ENCODE measurements around the gene NAGA. TPM values are rescaled to one million over a fixed set of nuclear protein-coding genes. Genes with fewer than 3 reads are reported as not detected.

Gene NAGA
- total and polyA plus RNA-seq, 2 experiments from 2014 or later, result 24.6 to 31.1 TPM

- Histone ChIP-seq H4K20me1 (ENCODE audit: insufficient read depth, poor library complexity, severe bottlenecking) (no peaks in the 10 kb centered on the region), H3K27ac (no peak overlapping the region), H3K4me3 (no peak overlapping the region), H3K9me2 (replicated peaks; ENCODE audit: insufficient read depth) (no peaks in the 10 kb centered on the region), H3K9me3 (ENCODE audit: low read depth) (peaks cover 8% of the 10 kb centered on the region), H3K36me3 (replicated peaks; ENCODE audit: insufficient read depth, low read depth) (no peaks in the 10 kb centered on the region), H3K4me1 (ENCODE audit: insufficient read depth) (no peaks in the 10 kb centered on the region), H3K79me2 (no peaks in the 10 kb centered on the region), H3K4me2 (no peak overlapping the region), H2AFZ (no peak overlapping the region), H3K27me3 (peaks cover 2% of the 10 kb centered on the region)
- TF ChIP-seq EZH2 (IDR thresholded peaks at IDR 0.05; ENCODE audit: borderline replicate concordance), result no peak
- no peak for TF ChIP-seq CTCF (IDR thresholded peaks at IDR 0.05; ENCODE audit: poor library complexity)
- no peak for TF ChIP-seq EZH2phosphoT487 (IDR thresholded peaks at IDR 0.05; ENCODE audit: low read depth, severe bottlenecking, unreplicated experiment)
- 82% methylated on average over 7 of the region's 7 CpGs for WGBS (ENCODE audit: low lambda C conversion rate, missing lambda C conversion rate)
- no peak for DNase-seq (ENCODE audit: low spot score)
Observed at GRCh38 chr22:42010778-42011177, 59.8 kb downstream of the NAGA start.

Small RNA genes lying within 50 kb of the gene (small RNA-seq; reads per million reads assigned to genes)
- gene SNORD13P1, result not detected

Other genes starting within 250 kb of the NAGA start
- 109 and 114 TPM in 2 replicates for gene SREBF2, start 237.7 kb downstream of the NAGA start, total RNA-seq
- gene SREBF2, start 237.7 kb downstream of the NAGA start, polyA plus RNA-seq, result 96.3 and 113 TPM in 2 replicates
- not detected in 2 replicates for gene SHISA8, start 155.7 kb downstream of the NAGA start, total RNA-seq
- gene SHISA8, start 155.7 kb downstream of the NAGA start, polyA plus RNA-seq, result 0.33 TPM in 1 of 2 replicates, not detected in the other
- 0.07 and 0.12 TPM in 2 replicates for gene TNFRSF13C, start 144.0 kb downstream of the NAGA start, total RNA-seq
- 0.18 and 0.52 TPM in 2 replicates for gene TNFRSF13C, start 144.0 kb downstream of the NAGA start, polyA plus RNA-seq
- gene CENPM, start 123.7 kb downstream of the NAGA start, total RNA-seq, result 6.7 and 8.1 TPM in 2 replicates
- gene CENPM, start 123.7 kb downstream of the NAGA start, polyA plus RNA-seq, result 13.4 and 14.9 TPM in 2 replicates
- gene SEPTIN3, start 101.4 kb downstream of the NAGA start, total RNA-seq, result 1.5 and 2.2 TPM in 2 replicates
- gene SEPTIN3, start 101.4 kb downstream of the NAGA start, polyA plus RNA-seq, result 1.5 and 1.6 TPM in 2 replicates
- not detected in 2 replicates for gene WBP2NL, start 72.0 kb downstream of the NAGA start, total RNA-seq
- not detected in 2 replicates for gene WBP2NL, start 72.0 kb downstream of the NAGA start, polyA plus RNA-seq
- gene PHETA2, start 3.4 kb upstream of the NAGA start, total RNA-seq, result 5.4 and 10.4 TPM in 2 replicates
- 8.3 and 9.3 TPM in 2 replicates for gene PHETA2, start 3.4 kb upstream of the NAGA start, polyA plus RNA-seq
- 10.8 and 14.7 TPM in 2 replicates for gene SMDT1, start 8.9 kb upstream of the NAGA start, total RNA-seq
- 143 and 145 TPM in 2 replicates for gene SMDT1, start 8.9 kb upstream of the NAGA start, polyA plus RNA-seq
- 97.4 and 98.5 TPM in 2 replicates for gene NDUFA6, start 20.0 kb upstream of the NAGA start, total RNA-seq
- gene NDUFA6, start 20.0 kb upstream of the NAGA start, polyA plus RNA-seq, result 182 and 183 TPM in 2 replicates
- gene CYP2D6, start 60.0 kb upstream of the NAGA start, total RNA-seq, result 2.2 and 3.8 TPM in 2 replicates
- gene CYP2D6, start 60.0 kb upstream of the NAGA start, polyA plus RNA-seq, result 5.0 and 6.1 TPM in 2 replicates
- gene TCF20, start 199.8 kb upstream of the NAGA start, total RNA-seq, result 31.1 and 34.3 TPM in 2 replicates
- gene TCF20, start 199.8 kb upstream of the NAGA start, polyA plus RNA-seq, result 5.0 and 5.9 TPM in 2 replicates